ENCODE results near the gene FBXW7.

The FBXW7 gene

GRCh38 chr4:152299553-152299952, 236.3 kb downstream of the FBXW7 start:
- in situ Hi-C loops (cut with MboI; ENCODE audit: low sequenced_read_pairs) = no loop called here

- in situ Hi-C loops (cut with MboI; ENCODE audit: low sequenced_read_pairs) = no loop called here
These were observed 239.5 kb downstream of the FBXW7 start for GRCh38 chr4:152296386-152296785.

- in situ Hi-C loops (cut with MboI; ENCODE audit: low sequenced_read_pairs) = no loop called here
These were observed 241.1 kb downstream of the FBXW7 start for GRCh38 chr4:152294765-152295164.

- in situ Hi-C loops (cut with MboI; ENCODE audit: low sequenced_read_pairs) = no loop called here
These were observed 241.6 kb downstream of the FBXW7 start for GRCh38 chr4:152294331-152294730.

GRCh38 chr4:152293527-152293926, 242.4 kb downstream of the FBXW7 start:
- in situ Hi-C loops (cut with MboI; ENCODE audit: low sequenced_read_pairs) = no loop called here

- in situ Hi-C loops (cut with MboI; ENCODE audit: low sequenced_read_pairs) = no loop called here
These were observed 245.4 kb downstream of the FBXW7 start for GRCh38 chr4:152290366-152290921.

GRCh38 chr4:152289941-152290340, 246.0 kb downstream of the FBXW7 start:
- in situ Hi-C loops (cut with MboI; ENCODE audit: low sequenced_read_pairs) = no loop called here

- in situ Hi-C loops (cut with MboI; ENCODE audit: low sequenced_read_pairs) = no loop called here
These were observed 246.4 kb downstream of the FBXW7 start for GRCh38 chr4:152289541-152289940.

- in situ Hi-C loops (cut with MboI; ENCODE audit: low sequenced_read_pairs) = no loop called here
These were observed 252.0 kb downstream of the FBXW7 start for GRCh38 chr4:152283801-152284470.

- in situ Hi-C loops (cut with MboI; ENCODE audit: low sequenced_read_pairs) = no loop called here
These were observed 254.1 kb downstream of the FBXW7 start for GRCh38 chr4:152281822-152282221.

GRCh38 chr4:152281211-152281610, 254.7 kb downstream of the FBXW7 start:
- in situ Hi-C loops (cut with MboI; ENCODE audit: low sequenced_read_pairs) = no loop called here

GRCh38 chr4:152279234-152279566, 256.7 kb downstream of the FBXW7 start:
- in situ Hi-C loops (cut with MboI; ENCODE audit: low sequenced_read_pairs) = no loop called here

- in situ Hi-C loops (cut with MboI; ENCODE audit: low sequenced_read_pairs) = no loop called here
These were observed 257.2 kb downstream of the FBXW7 start for GRCh38 chr4:152278505-152279233.

- in situ Hi-C loops (cut with MboI; ENCODE audit: low sequenced_read_pairs) = no loop called here
These were observed 257.8 kb downstream of the FBXW7 start for GRCh38 chr4:152278172-152278504.

- in situ Hi-C loops (cut with MboI; ENCODE audit: low sequenced_read_pairs) = no loop called here
These were observed 258.6 kb downstream of the FBXW7 start for GRCh38 chr4:152277333-152277732.

GRCh38 chr4:152273343-152273742, 262.5 kb downstream of the FBXW7 start:
- in situ Hi-C loops (cut with MboI; ENCODE audit: low sequenced_read_pairs) = no loop called here

Measured in hTERT RPE-1 (cell line).